Activated naive CD8-positive, alpha-beta T cell treated with anti-CD3 and anti-CD28 coated beads for 36 hours (primary cell): ENCODE measurements around the gene BMP7. TPM values are rescaled to one million over a fixed set of nuclear protein-coding genes. Genes with fewer than 3 reads are reported as not detected.
"Not testable (repeated sequence)": the region's sequence is repeated elsewhere in the genome, so short reads cannot be mapped to it uniquely, and the experiment has no call there.

Experiments used
- DNase-seq: peaks from one replicate; pipeline ENCODE4 v3.0.0; 2021
- H3K27ac Mint-ChIP-seq: one replicate; pipeline ENCODE4 v1.8.0; 2022; ENCODE audit warnings: mild to moderate bottlenecking, moderate library complexity, mixed read lengths
- H3K27me3 Mint-ChIP-seq: one replicate; pipeline ENCODE4 v1.8.0; 2022; ENCODE audit warnings: mild to moderate bottlenecking, mixed read lengths
- H3K36me3 Mint-ChIP-seq: one replicate; pipeline ENCODE4 v1.8.0; 2021; ENCODE audit warnings: mild to moderate bottlenecking, mixed read lengths
- H3K4me1 Mint-ChIP-seq: one replicate; pipeline ENCODE4 v1.8.0; 2021; ENCODE audit warnings: mixed read lengths
- H3K4me3 Mint-ChIP-seq: one replicate; pipeline ENCODE4 v1.8.0; 2022; ENCODE audit warnings: mild to moderate bottlenecking, moderate library complexity, mixed read lengths
- H3K9me3 Mint-ChIP-seq: one replicate; pipeline ENCODE4 v1.8.0; 2022; ENCODE audit warnings: mixed read lengths
- total RNA-seq, 2 experiments: library from RNA; stranded (reverse); gene quantifications; one replicate each; pipeline ENCODE4 v1.2.3, GENCODE V29; 2021

Gene BMP7
- total RNA-seq, 2 experiments from 2014 or later, result not detected

GRCh38 chr20:57166568-57167291 lies 99.7 kb downstream of the BMP7 start:
- no peaks in the 10 kb centered on the region for H3K9me3 Mint-ChIP-seq
- no peak overlapping the region for H3K4me3 Mint-ChIP-seq
- DNase-seq, result no peak
- peaks cover 7% of the 10 kb centered on the region for H3K27me3 Mint-ChIP-seq
- no peaks in the 10 kb centered on the region for H3K4me1 Mint-ChIP-seq
- no peak overlapping the region for H3K27ac Mint-ChIP-seq
- H3K36me3 Mint-ChIP-seq, result no peaks in the 10 kb centered on the region

- Mint-ChIP-seq H3K36me3 (no peaks in the 10 kb centered on the region), H3K4me1 (no peaks in the 10 kb centered on the region), H3K4me3 (no peak overlapping the region), H3K27ac (no peak overlapping the region), H3K9me3 (no peaks in the 10 kb centered on the region), H3K27me3 (peaks cover 11% of the 10 kb centered on the region)
- no peak for DNase-seq
Observed at GRCh38 chr20:57165427-57166004, 100.9 kb downstream of the BMP7 start.

DNA sequence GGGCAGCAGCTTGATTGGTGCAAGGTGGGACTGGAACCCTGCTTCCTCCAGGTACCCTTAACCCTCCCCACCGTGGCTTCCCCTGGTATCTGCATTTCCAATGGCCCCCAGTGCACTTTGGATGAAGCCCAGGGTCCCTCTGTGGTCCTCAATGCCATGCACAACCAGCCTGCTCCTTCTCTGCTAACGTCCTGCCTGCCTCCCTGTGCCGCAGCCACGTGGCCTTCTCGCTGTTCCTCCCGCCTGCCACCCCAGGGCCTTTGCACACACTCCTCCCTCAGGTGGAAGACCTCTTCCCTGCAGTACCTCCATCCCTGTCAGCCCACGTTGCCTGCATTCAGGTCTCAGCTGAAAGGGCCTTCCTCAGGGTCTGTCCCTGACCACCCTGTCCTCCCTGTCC lies 101.6 kb downstream of the BMP7 start:
- peaks cover 11% of the 10 kb centered on the region for H3K27me3 Mint-ChIP-seq
- no peak for DNase-seq
- H3K36me3 Mint-ChIP-seq, result no peaks in the 10 kb centered on the region
- no peak overlapping the region for H3K27ac Mint-ChIP-seq
- no peaks in the 10 kb centered on the region for H3K4me1 Mint-ChIP-seq
- no peaks in the 10 kb centered on the region for H3K9me3 Mint-ChIP-seq
- no peak overlapping the region for H3K4me3 Mint-ChIP-seq

- Mint-ChIP-seq H3K36me3 (no peaks in the 10 kb centered on the region), H3K4me3 (no peak overlapping the region), H3K4me1 (no peaks in the 10 kb centered on the region), H3K27me3 (peaks cover 14% of the 10 kb centered on the region), H3K27ac (no peak overlapping the region), H3K9me3 (no peaks in the 10 kb centered on the region)
- no peak for DNase-seq
Observed at GRCh38 chr20:57163041-57163440, 103.4 kb downstream of the BMP7 start.

DNA sequence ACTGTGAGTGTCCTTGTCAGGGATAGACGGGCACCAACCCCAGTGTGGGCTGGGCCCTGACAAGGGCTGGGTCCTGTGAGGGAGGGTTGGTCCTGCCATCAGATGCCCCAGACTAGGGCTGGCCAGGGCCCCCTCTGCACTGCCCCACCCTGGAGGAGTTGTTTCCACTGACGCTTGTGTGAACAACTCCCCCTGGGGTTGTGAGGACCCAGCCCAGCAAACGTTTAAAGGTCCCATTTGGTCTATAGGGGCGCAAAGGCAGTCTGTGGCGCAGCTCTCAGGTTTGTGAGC lies 104.1 kb downstream of the BMP7 start:
- H3K27ac Mint-ChIP-seq, result no peak overlapping the region
- H3K27me3 Mint-ChIP-seq, result peaks cover 15% of the 10 kb centered on the region
- no peaks in the 10 kb centered on the region for H3K9me3 Mint-ChIP-seq
- H3K4me3 Mint-ChIP-seq, result no peak overlapping the region
- no peaks in the 10 kb centered on the region for H3K36me3 Mint-ChIP-seq
- DNase-seq, result no peak
- no peaks in the 10 kb centered on the region for H3K4me1 Mint-ChIP-seq

DNA sequence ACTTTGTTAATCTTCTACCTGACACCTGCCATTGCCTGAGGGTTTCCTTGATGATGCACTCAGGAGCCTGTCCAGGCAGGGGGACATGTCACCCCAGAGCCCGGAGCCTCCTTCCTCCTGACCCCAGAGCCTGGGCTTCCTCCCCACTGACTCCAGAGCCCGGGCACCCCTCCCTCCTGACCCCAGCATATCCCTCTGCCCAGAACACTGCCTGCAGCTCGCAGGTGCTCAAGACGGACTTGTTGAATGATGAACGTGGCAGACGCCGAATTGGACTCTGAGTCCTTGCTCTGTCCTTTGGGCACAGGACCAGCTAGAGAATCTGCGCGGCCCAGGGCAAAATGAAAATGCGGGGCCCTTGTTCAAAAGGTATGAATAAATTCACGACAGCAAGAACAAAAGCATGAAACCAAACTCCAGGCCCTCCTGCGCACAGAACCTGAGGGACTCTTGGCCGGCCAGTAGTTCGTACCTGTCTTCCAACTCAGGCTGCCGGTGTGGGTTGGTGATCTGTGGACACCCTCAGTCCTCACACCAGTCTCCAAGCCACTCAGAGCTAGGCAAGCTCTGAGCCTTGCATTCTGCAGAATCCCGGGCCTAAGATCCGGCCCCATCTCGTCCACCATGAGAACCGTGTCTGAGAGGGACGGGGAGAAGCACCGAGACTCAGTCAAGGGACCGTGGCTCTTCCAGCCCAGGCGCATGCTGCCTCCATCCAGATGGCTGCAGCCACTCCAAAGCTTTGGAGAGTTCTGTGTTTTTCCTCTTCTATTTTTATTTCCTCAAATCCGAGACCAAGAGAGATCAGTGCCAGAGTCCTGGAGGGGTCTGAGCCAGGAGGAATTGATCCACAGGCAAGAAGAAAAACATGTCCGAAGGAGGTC lies 104.7 kb downstream of the BMP7 start:
- Mint-ChIP-seq H3K27ac (no peak overlapping the region), H3K27me3 (peaks cover 15% of the 10 kb centered on the region), H3K36me3 (no peaks in the 10 kb centered on the region), H3K9me3 (no peaks in the 10 kb centered on the region), H3K4me3 (no peak overlapping the region), H3K4me1 (no peaks in the 10 kb centered on the region)
- DNase-seq, result no peak

DNA sequence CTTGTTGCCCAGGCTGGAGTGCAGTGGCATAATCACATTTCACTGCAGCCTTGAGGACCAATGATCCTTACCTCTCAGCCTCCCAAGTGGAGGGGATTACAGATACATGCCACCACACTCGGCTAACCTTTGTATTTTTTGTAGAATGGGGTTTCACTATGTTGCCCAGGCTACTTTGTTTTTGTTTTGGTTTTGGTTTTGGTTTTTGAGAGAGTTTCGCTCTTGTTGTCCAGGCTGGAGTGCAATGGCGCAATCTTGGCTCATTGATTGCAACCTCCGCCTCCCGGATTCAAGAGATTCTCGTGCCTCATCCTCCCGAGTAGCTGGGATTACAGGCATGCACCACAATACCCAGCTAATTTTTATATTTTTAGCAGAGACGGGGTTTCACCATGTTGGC lies 105.5 kb downstream of the BMP7 start:
- Mint-ChIP-seq H3K27me3 (peaks cover 15% of the 10 kb centered on the region), H3K27ac (no peak overlapping the region), H3K4me1 (no peaks in the 10 kb centered on the region), H3K4me3 (no peak overlapping the region), H3K36me3 (no peaks in the 10 kb centered on the region), H3K9me3 (no peaks in the 10 kb centered on the region)
- DNase-seq, result no peak

DNA sequence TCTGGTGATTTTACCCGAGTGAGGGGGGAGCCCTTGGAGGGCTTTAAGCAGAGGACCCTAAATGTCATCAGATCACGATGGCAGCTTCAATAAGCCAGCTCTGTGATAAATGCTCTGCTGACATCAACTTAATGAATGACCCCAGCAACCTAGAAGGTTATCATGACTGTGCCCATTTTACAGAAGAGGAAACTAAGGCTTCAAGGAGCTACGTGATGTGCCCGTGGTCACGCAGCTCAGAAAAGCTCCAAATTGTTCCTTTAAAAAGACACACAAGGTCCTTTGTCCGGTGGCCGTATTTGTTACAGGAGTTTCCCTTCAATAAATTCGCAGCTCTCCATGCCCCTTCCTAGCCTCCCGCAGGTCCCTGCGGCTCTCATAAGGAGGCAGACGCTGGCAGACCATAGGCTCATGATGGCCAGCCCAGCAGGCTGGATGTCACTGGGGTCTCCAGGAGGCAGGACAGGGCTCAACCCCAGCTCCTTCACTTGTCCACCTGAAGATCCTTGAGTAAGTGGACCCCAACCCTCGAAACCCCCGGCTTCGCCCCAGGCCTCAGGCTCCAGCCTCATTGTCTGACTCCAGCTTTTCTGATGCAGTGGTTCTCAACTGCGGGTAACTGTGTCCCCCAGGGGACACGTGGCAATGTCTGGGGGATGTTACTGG lies 106.4 kb downstream of the BMP7 start:
- H3K27me3 Mint-ChIP-seq, result peaks cover 11% of the 10 kb centered on the region
- H3K9me3 Mint-ChIP-seq, result no peaks in the 10 kb centered on the region
- no peak for DNase-seq
- H3K4me3 Mint-ChIP-seq, result no peak overlapping the region
- H3K4me1 Mint-ChIP-seq, result no peaks in the 10 kb centered on the region
- H3K27ac Mint-ChIP-seq, result no peak overlapping the region
- no peaks in the 10 kb centered on the region for H3K36me3 Mint-ChIP-seq

- Mint-ChIP-seq H3K4me3 (no peak overlapping the region), H3K36me3 (no peaks in the 10 kb centered on the region), H3K27me3 (peaks cover 8% of the 10 kb centered on the region), H3K4me1 (no peaks in the 10 kb centered on the region), H3K9me3 (no peaks in the 10 kb centered on the region), H3K27ac (no peak overlapping the region)
- DNase-seq, result no peak
Observed at GRCh38 chr20:57159193-57159851, 107.1 kb downstream of the BMP7 start.

DNA sequence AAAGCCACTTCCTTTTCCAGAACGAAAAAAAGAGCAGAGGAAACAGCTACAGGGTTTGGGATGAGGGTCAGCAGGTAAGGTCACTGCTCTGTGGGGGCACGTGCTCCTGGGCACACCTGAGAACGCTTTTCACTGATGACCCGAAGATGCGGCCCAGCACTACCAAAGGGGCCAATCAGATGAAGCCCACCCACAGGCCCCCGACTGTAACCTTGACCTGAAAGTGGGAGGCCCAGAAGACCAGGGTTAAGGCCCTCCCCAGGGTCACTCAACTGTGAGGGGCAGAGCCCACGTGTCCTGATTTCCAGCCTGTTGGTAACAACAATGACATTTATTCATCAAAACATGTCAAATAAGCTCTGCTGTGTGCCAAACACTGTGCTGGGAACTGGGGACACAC lies 108.0 kb downstream of the BMP7 start:
- no peak overlapping the region for H3K4me3 Mint-ChIP-seq
- H3K9me3 Mint-ChIP-seq, result no peaks in the 10 kb centered on the region
- DNase-seq, result no peak
- H3K27me3 Mint-ChIP-seq, result peaks cover 9% of the 10 kb centered on the region
- H3K36me3 Mint-ChIP-seq, result no peaks in the 10 kb centered on the region
- H3K4me1 Mint-ChIP-seq, result no peaks in the 10 kb centered on the region
- no peak overlapping the region for H3K27ac Mint-ChIP-seq

DNA sequence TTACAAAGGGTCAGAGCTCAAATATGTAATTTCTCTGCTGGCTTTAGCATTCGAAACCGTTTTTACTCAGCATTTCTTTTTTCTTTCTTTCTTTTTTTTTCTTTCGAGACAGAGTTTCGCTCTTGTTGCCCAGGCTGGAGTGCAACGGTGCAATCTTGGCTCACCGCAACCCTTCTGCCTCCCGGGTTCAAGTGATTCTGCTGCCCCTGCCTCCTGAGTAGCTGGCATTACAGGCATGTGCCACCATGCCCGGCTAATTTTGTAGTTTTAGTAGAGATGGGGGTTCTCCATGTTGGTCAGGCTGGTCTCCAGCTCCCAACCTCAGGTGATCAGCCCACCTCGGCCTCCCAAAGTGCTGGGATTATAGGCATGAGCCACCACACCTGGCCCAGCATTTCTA lies 108.7 kb downstream of the BMP7 start:
- not testable (repeated sequence) for H3K9me3 Mint-ChIP-seq, H3K36me3 Mint-ChIP-seq, H3K4me3 Mint-ChIP-seq, H3K4me1 Mint-ChIP-seq, H3K27ac Mint-ChIP-seq, DNase-seq
- peaks cover 12% of the 10 kb centered on the region for H3K27me3 Mint-ChIP-seq

DNA sequence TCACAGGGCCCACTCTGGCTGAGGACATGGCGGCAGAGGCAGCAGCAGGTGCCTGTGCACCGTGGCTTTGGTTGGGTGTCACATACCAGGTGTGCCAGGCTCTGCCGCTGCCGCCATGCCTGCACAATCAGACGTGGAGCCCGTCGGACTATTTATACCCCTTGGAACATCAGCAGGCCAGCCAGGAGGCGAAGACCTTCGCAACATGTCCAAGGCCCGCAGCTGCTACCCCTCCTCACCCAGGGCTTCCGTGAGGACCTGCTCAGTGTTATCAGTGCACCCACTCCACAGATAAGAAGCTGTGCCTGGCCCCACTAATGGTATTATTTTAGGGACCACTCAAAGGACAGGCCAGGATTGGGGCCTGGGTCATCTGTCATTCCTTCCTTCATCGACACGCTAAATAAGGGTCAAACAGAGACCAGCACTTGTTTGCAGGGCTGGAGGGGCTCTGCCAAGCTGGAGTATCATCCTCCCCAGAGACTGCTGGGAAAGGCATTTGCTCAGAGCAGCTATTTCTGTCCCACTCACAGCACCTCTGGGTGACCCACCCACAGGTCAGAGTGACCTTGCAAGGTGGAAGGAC lies 109.2 kb downstream of the BMP7 start:
- H3K36me3 Mint-ChIP-seq, result no peaks in the 10 kb centered on the region
- DNase-seq, result no peak
- no peaks in the 10 kb centered on the region for H3K4me1 Mint-ChIP-seq
- peaks cover 12% of the 10 kb centered on the region for H3K27me3 Mint-ChIP-seq
- no peak overlapping the region for H3K27ac Mint-ChIP-seq
- H3K4me3 Mint-ChIP-seq, result no peak overlapping the region
- no peaks in the 10 kb centered on the region for H3K9me3 Mint-ChIP-seq

- no peaks in the 10 kb centered on the region for H3K9me3 Mint-ChIP-seq
- no peaks in the 10 kb centered on the region for H3K4me1 Mint-ChIP-seq
- peaks cover 12% of the 10 kb centered on the region for H3K27me3 Mint-ChIP-seq
- H3K4me3 Mint-ChIP-seq, result no peak overlapping the region
- no peaks in the 10 kb centered on the region for H3K36me3 Mint-ChIP-seq
- H3K27ac Mint-ChIP-seq, result no peak overlapping the region
- no peak for DNase-seq
Observed at GRCh38 chr20:57156011-57156729, 110.3 kb downstream of the BMP7 start.

GRCh38 chr20:57155415-57155814 lies 111.0 kb downstream of the BMP7 start:
- Mint-ChIP-seq H3K27ac (no peak overlapping the region), H3K4me3 (no peak overlapping the region), H3K9me3 (no peaks in the 10 kb centered on the region), H3K27me3 (peaks cover 8% of the 10 kb centered on the region), H3K36me3 (no peaks in the 10 kb centered on the region), H3K4me1 (no peaks in the 10 kb centered on the region)
- no peak for DNase-seq
